GM12878 (cell line): ENCODE measurements around the gene SUSD6. TPM values are rescaled to one million over a fixed set of nuclear protein-coding genes. Genes with fewer than 3 reads are reported as not detected.

ENCODE experiments used
- CBX3 ChIP-seq: fragments of 200-600 bp; sonication (generic); IDR thresholded peaks from 2 replicates; pipeline ENCODE4 v1.6.1; 2016; ENCODE audit warnings: low read depth, borderline replicate concordance
- CREB1 ChIP-seq: IDR thresholded peaks from 2 replicates; pipeline ENCODE4 v1.6.1; 2012; ENCODE audit warnings: low read depth, mild to moderate bottlenecking, inconsistent platforms
- ETV6 ChIP-seq, 2 experiments: fragments of 450-650 bp in 1 of 2; IDR thresholded peaks in 1 of 2; conservative IDR thresholded peaks in 1 of 2; 2 replicates each; pipeline ENCODE4 v1.6.1; 2014; ENCODE audit warnings: antibody characterized with exemption in 1 of 2, borderline replicate concordance in 1 of 2, low read depth in 1 of 2, mild to moderate bottlenecking in 1 of 2, moderate library complexity in 1 of 2
- GATAD2B ChIP-seq: fragments of 450-650 bp; conservative IDR thresholded peaks from 2 replicates; pipeline ENCODE4 v1.6.1; 2017; ENCODE audit warnings: low read depth, mild to moderate bottlenecking, moderate library complexity
- NBN ChIP-seq: fragments of 450-650 bp; IDR thresholded peaks from 2 replicates; pipeline ENCODE4 v1.6.1; 2016
- NFIC ChIP-seq: IDR thresholded peaks from 2 replicates; pipeline ENCODE4 v1.6.1; 2012; ENCODE audit warnings: low read depth, mild to moderate bottlenecking, inconsistent platforms, low read length, moderate library complexity
- NR2F1 ChIP-seq: fragments of 450-650 bp; conservative IDR thresholded peaks from 2 replicates; pipeline ENCODE4 v1.6.1; 2017; ENCODE audit warnings: mild to moderate bottlenecking
- SIX5 ChIP-seq: IDR thresholded peaks from 2 replicates; pipeline ENCODE4 v1.6.1; 2011; ENCODE audit warnings: mild to moderate bottlenecking, low read depth, low read length, moderate library complexity; ENCODE audit not compliant: severe bottlenecking
- SMAD1 ChIP-seq: fragments of 450-650 bp; IDR thresholded peaks from 2 replicates; pipeline ENCODE4 v1.6.1; 2018; ENCODE audit warnings: mild to moderate bottlenecking, low read depth; ENCODE audit not compliant: partially characterized antibody
- SREBF2 ChIP-seq: IDR thresholded peaks from 2 replicates; pipeline ENCODE4 v1.6.1; 2012; ENCODE audit warnings: mild to moderate bottlenecking, low read length
- polyA plus RNA-seq, 11 experiments: library from polyadenylated mRNA; depleted of rRNA in 4 of 11; unstranded in 6 of 11; stranded (reverse) in 5 of 11; fragments of >200 nt; fragmentation: Nextera tagmentation in 4 of 11; fragmentation: Illumina TruSeq in 1 of 11; extraction: Ambion mirVana in 4 of 11; extraction: Trizol in 1 of 11; gene quantifications; 1 replicate in 1 of 11; 2 replicates in 10 of 11; pipeline versions ENCODE4 v1.2.1 to v1.2.3, GENCODE V29; 2011 to 2016; ENCODE audit warnings: inconsistent platforms in 2 of 11, missing spikeins in 2 of 11, low read depth in 1 of 11
- total RNA-seq, 4 experiments: library from RNA; depleted of rRNA in 3 of 4; stranded (reverse); fragments of >200 nt in 3 of 4; fragmentation: Illumina TruSeq in 1 of 4; extraction: Trizol in 1 of 4; gene quantifications; 2 replicates each; pipeline versions ENCODE4 v1.2.1 to v1.2.3, GENCODE V29; 2013 to 2021
- TF ChIP-seq, protein P1 (sequence below): IDR thresholded peaks from 2 replicates; pipeline ENCODE4 v1.6.1; 2012; ENCODE audit warnings: improper control_type of control experiment, low read depth, low read length; ENCODE audit not compliant: insufficient replicate concordance
- TF ChIP-seq, protein P2 (sequence below): fragments of 450-650 bp; IDR thresholded peaks from 2 replicates; pipeline ENCODE4 v1.6.1; 2018; ENCODE audit warnings: mild to moderate bottlenecking, low read depth, moderate library complexity; ENCODE audit not compliant: partially characterized antibody
- TF ChIP-seq, protein P3 (sequence below): IDR thresholded peaks from 2 replicates; pipeline ENCODE4 v1.6.1; 2011; ENCODE audit warnings: low read depth, low read length, improper control_type of control experiment, borderline replicate concordance
- TF ChIP-seq, protein P4 (sequence below): IDR thresholded peaks from 2 replicates; pipeline ENCODE4 v1.6.1; 2012; ENCODE audit warnings: low read depth, low read length, improper control_type of control experiment
- TF ChIP-seq, protein P5 (sequence below): fragments of 450-650 bp; IDR thresholded peaks from 2 replicates; pipeline ENCODE4 v1.6.1; 2017; ENCODE audit warnings: low read depth, mild to moderate bottlenecking, moderate library complexity
- TF ChIP-seq, protein P6 (sequence below): IDR thresholded peaks from 2 replicates; pipeline ENCODE4 v1.6.1; 2011; ENCODE audit warnings: borderline replicate concordance, low read depth, mild to moderate bottlenecking, moderate library complexity, low read length; ENCODE audit not compliant: insufficient read depth, poor library complexity, severe bottlenecking

The SUSD6 gene
- total and polyA plus RNA-seq, 10 of the 15 experiments (the other 5 are each of a cell fraction or from before 2014, with no cell fraction given), result 6.6 to 39.8 (median 20.2) TPM

DNA sequence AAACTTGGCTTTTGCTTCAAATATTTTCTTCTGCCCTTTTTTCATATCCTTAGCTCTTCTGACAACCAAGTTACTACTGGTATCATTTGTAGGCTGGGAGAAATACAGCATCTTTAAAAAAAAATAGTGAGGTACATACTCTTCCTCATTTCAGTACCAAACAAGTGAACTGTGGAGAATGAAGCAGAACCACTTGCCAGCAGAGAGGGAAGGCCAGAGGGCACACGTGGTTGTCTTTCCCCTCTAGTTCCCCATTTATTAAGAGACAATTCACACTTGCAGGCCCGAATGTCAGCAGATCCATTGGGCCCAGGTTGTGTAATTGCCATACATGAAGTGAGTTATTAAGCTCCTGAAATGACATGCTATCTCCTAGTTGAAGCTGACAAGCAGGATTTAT lies 3.2 kb downstream of the SUSD6 start (continued):
- TF ChIP-seq, protein P1, sequence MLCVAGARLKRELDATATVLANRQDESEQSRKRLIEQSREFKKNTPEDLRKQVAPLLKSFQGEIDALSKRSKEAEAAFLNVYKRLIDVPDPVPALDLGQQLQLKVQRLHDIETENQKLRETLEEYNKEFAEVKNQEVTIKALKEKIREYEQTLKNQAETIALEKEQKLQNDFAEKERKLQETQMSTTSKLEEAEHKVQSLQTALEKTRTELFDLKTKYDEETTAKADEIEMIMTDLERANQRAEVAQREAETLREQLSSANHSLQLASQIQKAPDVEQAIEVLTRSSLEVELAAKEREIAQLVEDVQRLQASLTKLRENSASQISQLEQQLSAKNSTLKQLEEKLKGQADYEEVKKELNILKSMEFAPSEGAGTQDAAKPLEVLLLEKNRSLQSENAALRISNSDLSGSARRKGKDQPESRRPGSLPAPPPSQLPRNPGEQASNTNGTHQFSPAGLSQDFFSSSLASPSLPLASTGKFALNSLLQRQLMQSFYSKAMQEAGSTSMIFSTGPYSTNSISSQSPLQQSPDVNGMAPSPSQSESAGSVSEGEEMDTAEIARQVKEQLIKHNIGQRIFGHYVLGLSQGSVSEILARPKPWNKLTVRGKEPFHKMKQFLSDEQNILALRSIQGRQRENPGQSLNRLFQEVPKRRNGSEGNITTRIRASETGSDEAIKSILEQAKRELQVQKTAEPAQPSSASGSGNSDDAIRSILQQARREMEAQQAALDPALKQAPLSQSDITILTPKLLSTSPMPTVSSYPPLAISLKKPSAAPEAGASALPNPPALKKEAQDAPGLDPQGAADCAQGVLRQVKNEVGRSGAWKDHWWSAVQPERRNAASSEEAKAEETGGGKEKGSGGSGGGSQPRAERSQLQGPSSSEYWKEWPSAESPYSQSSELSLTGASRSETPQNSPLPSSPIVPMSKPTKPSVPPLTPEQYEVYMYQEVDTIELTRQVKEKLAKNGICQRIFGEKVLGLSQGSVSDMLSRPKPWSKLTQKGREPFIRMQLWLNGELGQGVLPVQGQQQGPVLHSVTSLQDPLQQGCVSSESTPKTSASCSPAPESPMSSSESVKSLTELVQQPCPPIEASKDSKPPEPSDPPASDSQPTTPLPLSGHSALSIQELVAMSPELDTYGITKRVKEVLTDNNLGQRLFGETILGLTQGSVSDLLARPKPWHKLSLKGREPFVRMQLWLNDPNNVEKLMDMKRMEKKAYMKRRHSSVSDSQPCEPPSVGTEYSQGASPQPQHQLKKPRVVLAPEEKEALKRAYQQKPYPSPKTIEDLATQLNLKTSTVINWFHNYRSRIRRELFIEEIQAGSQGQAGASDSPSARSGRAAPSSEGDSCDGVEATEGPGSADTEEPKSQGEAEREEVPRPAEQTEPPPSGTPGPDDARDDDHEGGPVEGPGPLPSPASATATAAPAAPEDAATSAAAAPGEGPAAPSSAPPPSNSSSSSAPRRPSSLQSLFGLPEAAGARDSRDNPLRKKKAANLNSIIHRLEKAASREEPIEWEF, result no peak
- TF ChIP-seq, protein P2, sequence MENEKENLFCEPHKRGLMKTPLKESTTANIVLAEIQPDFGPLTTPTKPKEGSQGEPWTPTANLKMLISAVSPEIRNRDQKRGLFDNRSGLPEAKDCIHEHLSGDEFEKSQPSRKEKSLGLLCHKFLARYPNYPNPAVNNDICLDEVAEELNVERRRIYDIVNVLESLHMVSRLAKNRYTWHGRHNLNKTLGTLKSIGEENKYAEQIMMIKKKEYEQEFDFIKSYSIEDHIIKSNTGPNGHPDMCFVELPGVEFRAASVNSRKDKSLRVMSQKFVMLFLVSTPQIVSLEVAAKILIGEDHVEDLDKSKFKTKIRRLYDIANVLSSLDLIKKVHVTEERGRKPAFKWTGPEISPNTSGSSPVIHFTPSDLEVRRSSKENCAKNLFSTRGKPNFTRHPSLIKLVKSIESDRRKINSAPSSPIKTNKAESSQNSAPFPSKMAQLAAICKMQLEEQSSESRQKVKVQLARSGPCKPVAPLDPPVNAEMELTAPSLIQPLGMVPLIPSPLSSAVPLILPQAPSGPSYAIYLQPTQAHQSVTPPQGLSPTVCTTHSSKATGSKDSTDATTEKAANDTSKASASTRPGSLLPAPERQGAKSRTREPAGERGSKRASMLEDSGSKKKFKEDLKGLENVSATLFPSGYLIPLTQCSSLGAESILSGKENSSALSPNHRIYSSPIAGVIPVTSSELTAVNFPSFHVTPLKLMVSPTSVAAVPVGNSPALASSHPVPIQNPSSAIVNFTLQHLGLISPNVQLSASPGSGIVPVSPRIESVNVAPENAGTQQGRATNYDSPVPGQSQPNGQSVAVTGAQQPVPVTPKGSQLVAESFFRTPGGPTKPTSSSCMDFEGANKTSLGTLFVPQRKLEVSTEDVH, result no peak
- TF ChIP-seq SREBF2 (no peak), SIX5 (no peak), NFIC (no peak), SMAD1 (no peak), NBN (0 out of 2 replicates have a peak, but pooled peaks have one; percentile 3), NR2F1 (peak; percentile 87), CBX3 (no peak), ETV6 (conservative IDR thresholded peaks at IDR 0.05 in 1 of 2, IDR thresholded peaks at IDR 0.05 in 1 of 2; ENCODE audit: borderline replicate concordance in 1 of 2, low read depth in 1 of 2) (peak in 1 of 2 experiments; percentile 53; a peak in 1 of 4 replicates), CREB1 (no peak), GATAD2B (no peak; the same call in 1 of the 2 replicates)
- TF ChIP-seq, protein P3, sequence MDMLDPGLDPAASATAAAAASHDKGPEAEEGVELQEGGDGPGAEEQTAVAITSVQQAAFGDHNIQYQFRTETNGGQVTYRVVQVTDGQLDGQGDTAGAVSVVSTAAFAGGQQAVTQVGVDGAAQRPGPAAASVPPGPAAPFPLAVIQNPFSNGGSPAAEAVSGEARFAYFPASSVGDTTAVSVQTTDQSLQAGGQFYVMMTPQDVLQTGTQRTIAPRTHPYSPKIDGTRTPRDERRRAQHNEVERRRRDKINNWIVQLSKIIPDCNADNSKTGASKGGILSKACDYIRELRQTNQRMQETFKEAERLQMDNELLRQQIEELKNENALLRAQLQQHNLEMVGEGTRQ, result peak; percentile 40; the same call in 1 of the 2 replicates
- TF ChIP-seq, protein P4, sequence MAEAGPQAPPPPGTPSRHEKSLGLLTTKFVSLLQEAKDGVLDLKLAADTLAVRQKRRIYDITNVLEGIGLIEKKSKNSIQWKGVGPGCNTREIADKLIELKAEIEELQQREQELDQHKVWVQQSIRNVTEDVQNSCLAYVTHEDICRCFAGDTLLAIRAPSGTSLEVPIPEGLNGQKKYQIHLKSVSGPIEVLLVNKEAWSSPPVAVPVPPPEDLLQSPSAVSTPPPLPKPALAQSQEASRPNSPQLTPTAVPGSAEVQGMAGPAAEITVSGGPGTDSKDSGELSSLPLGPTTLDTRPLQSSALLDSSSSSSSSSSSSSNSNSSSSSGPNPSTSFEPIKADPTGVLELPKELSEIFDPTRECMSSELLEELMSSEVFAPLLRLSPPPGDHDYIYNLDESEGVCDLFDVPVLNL, result no peak
- TF ChIP-seq, protein P5, sequence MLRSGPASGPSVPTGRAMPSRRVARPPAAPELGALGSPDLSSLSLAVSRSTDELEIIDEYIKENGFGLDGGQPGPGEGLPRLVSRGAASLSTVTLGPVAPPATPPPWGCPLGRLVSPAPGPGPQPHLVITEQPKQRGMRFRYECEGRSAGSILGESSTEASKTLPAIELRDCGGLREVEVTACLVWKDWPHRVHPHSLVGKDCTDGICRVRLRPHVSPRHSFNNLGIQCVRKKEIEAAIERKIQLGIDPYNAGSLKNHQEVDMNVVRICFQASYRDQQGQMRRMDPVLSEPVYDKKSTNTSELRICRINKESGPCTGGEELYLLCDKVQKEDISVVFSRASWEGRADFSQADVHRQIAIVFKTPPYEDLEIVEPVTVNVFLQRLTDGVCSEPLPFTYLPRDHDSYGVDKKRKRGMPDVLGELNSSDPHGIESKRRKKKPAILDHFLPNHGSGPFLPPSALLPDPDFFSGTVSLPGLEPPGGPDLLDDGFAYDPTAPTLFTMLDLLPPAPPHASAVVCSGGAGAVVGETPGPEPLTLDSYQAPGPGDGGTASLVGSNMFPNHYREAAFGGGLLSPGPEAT, result peak; percentile 59; the same call in 1 of the 2 replicates
- TF ChIP-seq, protein P6, sequence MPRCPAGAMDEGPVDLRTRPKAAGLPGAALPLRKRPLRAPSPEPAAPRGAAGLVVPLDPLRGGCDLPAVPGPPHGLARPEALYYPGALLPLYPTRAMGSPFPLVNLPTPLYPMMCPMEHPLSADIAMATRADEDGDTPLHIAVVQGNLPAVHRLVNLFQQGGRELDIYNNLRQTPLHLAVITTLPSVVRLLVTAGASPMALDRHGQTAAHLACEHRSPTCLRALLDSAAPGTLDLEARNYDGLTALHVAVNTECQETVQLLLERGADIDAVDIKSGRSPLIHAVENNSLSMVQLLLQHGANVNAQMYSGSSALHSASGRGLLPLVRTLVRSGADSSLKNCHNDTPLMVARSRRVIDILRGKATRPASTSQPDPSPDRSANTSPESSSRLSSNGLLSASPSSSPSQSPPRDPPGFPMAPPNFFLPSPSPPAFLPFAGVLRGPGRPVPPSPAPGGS, result peak; percentile 45
